ENCODE data around the gene BCO2.
"Not testable (repeated sequence)": the region's sequence is repeated elsewhere in the genome, so short reads cannot be mapped to it uniquely, and the experiment has no call there.

The BCO2 gene, protein sequence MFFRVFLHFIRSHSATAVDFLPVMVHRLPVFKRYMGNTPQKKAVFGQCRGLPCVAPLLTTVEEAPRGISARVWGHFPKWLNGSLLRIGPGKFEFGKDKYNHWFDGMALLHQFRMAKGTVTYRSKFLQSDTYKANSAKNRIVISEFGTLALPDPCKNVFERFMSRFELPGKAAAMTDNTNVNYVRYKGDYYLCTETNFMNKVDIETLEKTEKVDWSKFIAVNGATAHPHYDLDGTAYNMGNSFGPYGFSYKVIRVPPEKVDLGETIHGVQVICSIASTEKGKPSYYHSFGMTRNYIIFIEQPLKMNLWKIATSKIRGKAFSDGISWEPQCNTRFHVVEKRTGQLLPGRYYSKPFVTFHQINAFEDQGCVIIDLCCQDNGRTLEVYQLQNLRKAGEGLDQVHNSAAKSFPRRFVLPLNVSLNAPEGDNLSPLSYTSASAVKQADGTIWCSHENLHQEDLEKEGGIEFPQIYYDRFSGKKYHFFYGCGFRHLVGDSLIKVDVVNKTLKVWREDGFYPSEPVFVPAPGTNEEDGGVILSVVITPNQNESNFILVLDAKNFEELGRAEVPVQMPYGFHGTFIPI
- 0.46 to 3.1 (median 1.2) reads per million in 3 experiments for total RNA-seq

DNA sequence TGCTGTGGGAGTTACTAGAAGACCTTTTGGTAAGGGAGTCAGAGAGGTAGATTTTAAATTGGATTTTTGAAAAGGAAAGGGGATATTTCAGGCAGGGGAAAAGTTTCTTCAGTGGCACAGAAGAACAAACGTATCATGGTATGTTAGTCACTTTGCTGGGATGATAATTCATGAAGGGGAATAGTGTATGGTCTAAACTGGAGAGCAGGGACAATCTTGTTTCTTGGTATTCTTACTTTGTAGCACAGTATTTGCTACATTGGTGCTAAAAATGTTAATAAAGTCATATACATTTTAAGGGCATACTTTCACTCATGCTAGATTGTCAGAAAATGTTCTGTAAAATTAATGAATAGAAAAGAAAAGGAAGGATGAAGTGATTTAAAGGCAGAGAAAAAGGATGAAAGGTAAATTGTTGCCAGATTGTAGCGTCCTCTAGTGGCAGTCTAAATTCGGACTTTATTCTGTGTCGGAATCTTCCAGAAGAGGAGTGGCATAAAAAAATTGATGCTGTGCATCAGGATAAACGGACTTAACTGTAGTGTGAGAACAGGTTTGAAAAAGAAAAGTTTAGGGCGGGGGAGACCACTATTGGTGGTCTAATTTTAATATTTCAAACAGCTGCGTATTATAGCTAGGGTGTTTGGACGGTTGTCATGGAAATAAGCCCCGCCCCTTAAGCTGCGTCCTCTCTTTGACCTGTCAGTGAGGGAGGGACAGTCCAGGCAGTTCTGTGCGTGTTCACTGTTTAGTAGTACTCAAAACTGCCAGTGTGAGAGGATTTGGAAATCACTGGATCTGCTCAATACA, at the start of gene BCO2:
BCO2 (plus strand) TSS at position 724 of the 810 bp plus-strand sequence. CDS start 90 bp downstream, outside the sequence.
- DNase-seq: peak; percentile 2

DNA sequence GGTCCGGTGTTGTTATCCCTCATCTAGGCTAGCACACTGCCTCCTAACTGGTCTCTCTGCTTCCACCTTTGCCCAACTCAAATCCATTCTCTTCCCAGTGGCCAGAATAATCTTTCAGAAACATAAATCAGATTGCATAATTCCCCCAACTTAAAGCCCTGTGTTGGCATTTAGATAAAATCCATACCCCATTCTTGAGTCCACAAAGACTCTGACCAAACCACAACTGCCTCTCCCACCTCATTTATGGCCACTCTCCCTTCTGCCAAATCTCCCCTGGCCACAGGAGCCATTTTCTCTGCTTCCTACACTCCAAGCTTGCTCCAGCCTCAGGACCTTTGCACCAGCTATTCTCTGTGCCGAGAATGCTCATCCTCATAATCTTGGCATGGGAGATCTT, 48.3 kb upstream of the BCO2 start:
- DNase-seq: no peak

DNA sequence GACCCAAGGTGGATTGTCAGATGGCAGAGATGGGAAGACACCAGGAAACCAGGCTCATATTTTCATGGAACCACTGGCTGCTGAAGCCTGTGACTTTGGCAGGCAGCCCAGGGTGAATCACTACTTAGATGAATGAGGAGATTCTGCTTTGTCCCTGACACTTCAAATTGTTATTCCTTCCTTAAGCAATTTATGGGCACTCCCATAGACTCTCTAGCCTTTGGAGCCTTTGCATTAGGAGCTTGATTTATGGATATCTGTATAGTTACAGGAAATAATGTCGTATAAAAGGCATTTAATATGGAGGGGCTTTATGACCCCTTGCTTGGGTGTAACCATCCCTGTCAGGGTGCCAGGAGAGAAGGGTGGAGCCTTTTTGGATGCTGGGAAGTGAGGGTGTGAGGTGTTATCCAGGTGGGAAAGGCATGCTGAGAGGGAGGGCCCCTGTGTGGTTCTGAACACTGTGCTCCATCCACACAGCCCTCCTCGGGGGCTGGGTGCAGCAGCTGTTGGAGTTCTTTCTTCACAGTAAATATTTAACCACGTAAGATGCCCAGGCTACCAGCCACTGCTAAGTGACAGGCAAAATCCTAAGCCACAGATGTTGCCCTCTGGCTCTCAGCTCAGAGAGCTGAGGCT, 46.7 kb upstream of the BCO2 start:
- no peak for DNase-seq

DNA sequence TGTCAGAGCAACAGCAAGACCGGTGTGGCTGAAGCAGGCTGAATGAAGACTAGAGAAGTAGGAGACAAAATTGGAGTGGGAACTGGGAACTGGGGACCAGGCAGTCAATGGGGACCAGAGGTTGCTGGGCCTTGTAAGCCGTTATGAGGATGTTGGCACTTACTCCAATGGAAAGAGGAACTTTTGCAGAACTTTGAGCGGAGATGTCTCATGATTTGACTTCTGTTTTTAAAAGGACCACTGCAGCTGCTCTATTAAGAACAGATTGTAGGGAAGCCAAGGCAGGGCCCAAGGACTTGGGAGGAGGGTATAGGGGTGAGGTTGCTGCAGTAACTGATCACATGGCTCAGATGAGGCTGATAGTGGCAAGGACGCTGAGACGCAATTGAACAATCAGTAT, 45.7 kb upstream of the BCO2 start:
- DNase-seq: no peak

DNA sequence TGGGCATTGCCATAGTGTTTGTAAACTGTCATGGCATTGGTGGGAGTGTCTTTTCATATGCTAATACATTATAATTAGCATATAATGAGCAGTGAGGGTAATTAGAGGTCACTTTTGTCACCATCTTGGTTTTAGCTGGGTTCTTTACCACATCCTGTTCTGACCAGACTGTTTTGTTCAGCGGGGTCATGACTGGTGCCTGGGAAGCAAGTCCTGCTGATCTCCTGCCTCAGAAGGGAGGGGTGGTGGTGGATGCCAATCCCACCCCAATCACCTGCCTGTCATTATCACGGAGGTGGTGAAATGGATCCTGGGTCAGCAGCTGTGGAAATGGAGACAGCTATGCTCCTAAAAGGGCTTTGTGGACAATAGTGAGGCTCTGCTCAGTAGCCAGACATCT, 42.6 kb upstream of the BCO2 start:
- no peak for DNase-seq

DNA sequence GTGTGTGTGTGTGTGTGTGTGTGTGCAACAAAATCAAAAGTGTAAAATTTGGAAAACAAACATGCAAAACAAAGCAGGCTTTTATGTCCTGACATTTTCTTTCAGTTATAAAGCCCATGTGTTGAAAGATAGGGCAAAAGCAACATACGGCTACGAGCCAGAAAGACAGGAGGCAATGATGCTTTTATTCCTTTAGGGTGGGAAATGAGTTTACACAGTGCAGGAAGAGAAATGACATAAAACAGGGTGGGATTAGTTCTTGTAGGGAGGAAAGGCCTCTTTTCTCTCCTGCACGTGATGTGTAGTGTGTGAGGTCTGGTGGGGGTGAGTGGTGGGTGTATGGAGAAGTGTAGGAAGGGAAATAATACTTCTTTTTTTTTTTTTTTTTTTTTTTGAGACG, 40.8 kb upstream of the BCO2 start:
- no peak for DNase-seq

DNA sequence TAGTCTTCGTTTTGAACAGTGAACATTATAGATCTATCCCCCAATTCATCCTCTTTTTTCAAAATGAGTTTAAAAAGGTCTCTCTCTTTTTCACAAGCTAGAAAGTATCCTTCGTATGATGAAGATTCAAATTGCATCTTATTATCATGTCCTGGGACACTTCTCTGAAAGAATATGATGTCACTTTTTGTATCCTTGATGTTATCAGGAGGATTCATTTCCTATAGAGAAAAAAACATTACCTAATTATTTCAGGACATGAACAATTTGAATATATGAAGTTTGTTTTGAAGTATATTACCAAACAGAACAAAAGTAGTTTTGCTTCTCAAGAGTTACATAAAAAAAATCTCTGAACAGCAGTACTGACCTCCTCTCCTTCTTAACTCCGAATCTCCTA, 31.7 kb upstream of the BCO2 start:
- no peak for DNase-seq

DNA sequence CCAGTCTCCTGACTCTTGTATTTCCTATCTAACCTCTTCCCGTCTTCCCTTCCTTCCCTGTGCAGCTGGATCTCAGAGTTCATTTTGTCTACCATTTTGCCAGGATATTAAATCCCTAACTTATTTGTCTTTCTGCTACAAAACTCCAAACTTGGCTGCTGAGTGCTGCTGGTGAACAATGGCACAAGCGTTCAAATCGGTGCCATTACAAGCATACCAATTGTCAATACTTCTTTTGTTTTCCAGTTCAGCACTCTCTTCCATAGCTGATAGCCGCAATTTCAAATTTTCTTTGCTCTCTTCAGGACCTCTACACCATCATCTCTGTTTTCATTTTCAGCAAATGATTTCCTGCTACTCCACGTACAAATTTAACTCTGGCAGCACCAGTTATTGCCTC, 24.8 kb upstream of the BCO2 start:
- no peak for DNase-seq

DNA sequence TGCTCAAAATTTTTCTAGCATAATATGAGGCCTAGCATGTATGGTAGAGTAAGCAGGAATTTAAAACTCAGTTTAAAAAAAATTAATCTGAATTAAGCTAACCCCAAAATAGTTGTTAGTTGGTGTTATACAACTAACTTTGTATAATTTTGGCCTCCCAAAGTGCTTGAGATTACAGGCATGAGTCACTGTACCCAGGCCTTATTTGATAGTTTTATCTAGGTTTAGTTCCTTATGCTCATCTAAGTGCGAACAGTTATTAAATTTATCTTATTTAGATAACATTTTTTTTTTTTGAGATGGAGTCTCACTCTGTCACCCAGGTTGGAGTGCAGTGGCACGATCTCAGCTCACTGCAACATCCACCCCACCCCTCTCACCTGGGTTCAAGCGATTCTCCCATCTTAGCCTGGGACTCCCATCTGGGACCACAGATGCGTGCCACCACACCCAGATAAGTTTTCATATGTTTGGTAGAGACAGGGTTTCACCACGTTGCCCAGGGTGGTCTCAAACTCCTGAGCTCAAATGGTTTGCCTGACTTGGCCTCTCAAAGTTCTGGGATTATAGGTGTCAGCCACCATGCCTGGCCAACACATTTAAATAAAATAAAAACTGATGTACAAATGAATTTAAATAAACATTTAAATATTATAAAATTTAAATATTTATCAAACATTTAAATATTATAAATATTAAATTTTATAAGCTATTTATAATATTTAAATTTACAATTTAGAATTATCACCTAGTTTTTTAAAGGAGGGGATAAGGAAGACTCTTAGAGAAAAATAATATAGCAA, 19.0 kb upstream of the BCO2 start:
- DNase-seq: no peak

DNA sequence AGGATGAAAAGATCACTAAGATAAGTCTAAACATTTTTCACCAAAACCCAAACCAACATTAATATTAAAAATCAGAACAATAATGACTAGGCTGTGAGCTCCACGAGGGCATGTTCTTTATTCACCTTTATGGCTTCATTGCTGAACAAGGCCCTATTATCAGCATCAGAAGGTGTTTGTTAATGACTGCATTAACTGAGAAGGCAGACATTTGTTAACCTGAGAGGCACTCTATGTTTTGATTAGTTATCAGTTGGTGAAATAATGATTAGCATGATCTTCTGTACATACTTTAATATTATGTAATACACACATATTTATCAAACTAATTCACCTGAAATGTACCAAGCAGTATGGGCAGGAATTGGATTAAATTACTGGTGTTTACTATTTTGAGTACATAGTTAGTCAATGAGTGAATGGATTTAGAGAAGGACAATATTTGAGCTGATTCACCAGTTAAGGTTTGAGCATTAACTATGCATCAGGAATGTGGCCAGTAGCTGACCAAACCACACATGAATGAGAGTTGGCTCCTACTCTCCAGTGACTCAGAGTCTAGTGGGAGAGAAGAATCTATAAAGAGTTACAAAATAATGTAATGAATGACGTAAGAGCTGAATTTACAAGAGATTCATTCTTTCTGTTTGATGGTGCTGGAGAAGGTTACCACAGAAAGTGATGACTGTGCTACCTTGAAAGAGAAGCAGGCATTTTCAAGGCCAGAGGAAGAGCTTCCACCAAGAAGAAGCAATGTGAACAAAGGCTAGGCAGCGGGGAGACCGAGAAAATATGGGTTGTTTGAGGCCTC, 18.2 kb upstream of the BCO2 start:
- no peak for DNase-seq

DNA sequence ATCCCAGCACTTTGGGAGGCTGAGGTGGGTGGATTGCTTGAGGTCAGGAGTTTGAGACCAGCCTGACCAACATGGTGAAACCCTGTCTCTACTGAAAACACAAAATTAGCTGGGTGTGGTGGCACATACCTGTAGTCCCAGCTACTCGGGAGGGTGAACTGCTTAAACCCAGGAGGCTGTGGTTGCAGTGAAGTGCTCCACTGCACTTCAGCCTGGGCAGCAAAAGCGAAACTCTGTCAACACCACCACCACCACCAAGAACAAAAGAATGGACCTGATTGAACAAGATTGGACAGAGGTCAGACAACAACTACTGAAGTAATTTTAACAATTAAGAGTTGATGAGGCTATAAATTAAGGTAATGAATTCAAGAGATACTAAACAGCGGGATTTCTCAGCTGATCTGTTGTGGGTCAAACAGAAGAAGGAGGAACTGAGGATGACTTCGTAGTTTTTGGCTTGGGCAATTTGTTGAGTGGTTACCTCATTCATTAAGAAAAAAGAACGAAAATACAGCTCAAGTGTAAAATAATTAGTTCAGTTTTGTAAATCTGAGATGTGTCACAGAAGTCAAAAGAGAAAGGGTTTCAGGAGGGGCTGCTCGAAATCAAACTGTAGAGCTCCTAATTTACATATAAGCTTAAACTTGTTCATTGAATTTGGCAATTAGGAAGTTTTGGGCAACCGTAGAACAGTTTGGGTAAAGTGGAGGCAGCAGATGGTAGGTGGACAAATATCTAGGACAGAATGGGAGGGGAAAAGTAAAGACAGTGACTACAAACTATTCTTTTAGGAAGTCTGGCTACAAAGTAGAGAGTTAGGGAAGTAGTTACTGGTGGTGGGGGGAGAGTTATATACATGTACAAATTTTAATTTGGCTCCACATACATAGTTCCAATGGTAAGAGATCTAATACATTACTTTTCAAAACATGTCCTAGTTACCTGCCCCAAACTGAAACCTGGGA, 15.9 kb upstream of the BCO2 start:
- DNase-seq: no peak

DNA sequence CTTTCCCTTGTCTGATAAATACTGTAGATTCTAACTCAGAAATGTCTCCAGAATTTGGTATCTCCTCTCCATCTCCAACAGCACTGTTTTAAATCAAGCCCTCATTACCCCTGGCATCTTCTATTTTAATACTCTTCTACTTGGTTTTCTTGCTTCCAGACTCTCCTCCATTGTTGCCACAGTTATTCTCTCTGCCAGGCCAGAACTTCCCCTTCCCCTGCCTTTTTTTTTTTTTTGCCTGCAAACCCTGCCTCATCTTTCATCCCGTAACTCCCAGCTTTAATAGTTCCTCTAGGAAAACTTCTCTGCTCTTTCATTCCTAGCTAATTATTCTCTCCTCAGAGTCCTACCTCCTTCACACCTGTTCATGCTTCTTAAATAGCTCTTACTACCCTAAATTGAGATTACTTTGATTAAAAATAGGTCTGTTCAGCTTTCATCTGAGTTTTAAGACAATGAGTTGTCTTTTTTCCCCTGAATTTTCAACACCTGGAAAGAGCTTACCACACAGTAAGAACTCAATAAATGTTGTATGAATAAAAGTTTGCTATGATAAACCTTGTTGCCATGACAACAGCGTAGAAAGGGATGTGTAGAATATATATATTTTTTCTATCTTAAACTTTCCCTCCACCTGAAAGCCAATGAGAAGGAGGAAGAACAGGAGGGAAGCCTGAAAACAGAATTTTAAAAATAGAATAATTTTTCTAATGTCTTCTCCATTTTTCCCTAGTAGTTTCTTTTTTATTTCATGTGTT, 15.0 kb upstream of the BCO2 start:
- DNase-seq: no peak

DNA sequence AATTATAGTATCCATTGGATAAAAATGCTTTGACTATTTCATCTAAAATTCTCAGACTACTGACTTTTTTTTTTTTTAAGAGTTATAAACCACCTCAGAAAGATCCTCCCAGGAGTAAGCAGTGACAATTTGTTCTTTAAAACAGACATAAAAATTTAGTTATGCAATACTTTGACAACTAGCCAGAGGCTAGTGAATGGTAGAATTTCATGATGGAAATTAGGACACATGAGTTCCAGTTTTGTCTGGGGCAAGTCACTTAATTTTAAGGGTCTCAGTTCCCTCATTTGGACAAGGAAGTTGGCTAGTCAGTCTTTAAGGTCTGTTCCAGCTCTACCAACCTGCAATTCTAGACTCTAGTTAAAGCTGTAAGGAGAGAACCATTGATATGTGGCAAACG, 14.3 kb upstream of the BCO2 start:
- DNase-seq: no peak

DNA sequence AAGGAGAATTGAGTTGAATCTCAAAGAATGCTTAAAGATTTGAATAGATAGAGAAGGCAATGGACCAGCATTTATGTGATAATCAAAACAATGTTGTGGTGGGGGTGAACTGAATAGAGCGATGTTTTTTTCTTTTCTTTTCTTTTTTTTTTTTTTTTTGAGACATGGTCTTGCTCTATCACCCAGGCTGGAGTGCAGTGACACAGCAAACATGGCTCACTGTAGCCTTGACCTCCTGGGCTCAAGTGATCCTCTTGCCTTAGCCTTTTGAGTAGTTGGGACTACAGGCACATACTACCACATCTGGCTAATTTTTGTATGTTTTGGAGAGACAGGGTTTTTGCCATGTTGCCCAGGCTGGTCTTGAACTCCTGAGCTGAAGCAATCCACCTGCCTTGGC, 13.1 kb upstream of the BCO2 start:
- DNase-seq: not testable (repeated sequence)

DNA sequence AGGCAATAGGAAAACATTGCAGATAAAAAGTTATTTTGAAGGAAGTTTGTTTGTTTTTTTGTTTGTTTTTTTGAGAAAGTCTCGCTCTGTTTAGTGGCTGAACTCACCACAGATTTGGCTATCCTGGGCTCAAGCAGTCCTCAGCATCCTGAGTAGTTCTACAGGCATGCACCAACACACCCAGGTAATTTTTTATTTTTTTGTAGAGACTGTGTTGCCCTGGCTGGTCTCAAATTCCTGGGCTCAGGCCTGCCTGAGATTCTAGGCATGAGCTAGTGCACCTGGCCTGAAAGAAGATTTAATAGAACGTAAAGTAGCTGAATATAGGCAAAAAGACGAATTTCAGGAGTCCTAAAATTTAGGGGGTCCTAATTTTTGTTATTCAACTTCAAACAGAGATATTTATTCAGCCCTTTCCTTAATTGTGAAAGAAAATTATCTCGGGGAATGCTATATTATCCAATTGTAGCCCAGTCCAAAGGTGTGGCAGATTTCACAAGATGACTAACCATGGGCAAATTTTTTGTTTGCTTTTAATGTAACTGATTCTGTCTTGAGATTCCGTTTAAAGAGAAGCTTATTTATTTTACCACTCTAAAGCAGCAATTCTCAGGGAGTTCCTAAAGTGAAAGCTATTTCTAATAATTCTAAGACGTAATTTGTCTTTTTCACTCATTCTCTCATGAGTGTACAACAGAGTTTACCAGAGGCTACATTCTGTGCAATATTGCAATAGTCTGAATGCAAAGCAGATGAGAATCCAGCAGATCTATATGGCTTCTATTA, 12.4 kb upstream of the BCO2 start:
- DNase-seq: no peak

DNA sequence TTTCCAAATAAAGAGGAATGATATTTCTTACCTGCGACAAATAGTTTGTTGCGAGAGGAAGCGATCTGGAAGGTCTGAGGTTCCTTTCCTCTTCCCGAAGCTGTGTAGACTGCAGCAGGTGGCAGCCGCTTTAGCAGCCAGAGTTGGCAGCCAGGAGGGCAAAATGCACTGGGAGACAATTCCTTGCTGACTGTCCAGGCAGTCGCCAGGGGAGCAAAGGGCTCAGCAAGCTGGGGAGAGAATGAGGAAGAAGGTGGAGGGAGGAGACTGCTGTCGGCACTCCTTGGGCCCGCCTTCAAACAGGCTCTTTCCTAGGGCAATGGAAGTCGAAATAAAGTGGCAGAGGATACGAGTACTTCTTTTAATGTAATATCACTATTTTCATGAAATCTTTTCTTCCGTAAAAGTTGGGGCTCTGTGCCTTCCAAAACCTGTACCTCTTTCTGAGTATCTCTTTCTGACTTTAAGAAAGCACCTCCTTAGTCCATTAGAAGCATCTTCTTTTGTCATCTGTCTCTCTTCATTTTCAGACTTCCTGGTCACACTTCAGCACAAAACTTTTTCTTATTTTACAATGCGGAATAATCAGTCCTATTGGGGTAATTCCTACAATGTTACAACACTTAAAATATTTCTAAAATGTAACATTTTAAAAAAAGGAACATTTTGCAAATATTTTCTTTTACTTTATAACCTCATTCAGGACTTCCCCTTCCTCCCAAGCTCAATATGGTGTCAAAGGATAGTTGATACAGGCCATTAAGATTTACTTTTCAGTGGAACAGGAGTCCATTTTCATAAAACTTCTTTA, 11.2 kb upstream of the BCO2 start, which contains the start of gene IL18:
IL18 (minus strand) TSS at position 220 of the 811 bp plus-strand sequence. CDS start 9,041 bp downstream, outside the sequence.
- no peak for DNase-seq

DNA sequence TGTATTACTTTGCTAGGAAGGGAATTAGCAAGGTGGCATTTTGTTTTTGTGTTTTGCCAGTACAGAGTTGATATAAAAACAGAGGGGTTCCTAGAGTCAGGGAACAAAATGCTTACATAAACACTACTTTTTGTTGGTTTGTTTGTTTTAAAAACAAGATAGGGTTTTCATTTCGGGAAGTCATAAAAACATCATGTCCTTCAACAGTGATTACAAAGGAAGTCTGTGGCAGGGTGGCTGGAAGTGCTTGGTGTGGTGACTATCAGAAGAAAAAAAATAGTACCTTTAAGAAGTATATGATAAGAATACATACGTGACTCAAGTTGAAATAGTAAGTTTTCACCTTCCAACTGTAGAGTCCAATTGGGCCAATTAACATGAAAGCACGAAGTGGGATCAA, 10.3 kb upstream of the BCO2 start:
- DNase-seq: no peak

DNA sequence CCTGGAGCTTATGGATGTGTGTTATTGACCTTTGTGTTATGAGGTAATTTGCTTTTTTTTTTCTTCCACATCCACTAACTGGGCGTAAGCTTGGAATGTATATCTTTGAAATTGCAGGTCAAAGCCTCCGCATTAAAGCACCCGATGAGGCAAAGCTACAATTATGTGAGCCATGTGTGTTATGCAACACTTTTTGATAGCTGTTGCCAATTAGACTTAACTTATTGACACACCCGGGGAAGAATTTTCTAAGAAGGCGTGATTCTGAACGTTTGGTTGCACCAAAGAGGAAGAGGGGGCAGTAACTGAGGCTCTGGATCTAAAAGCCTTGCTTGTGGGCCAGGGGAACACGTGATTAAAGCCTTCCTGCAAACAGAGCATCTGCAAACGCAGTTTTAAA, 8.8 kb upstream of the BCO2 start:
- no peak for DNase-seq

Measured in central memory CD4-positive, alpha-beta T cell (primary cell).